CD14-positive monocyte (primary cell): ENCODE data around the gene SYNGR4. TPM values are rescaled to one million over a fixed set of nuclear protein-coding genes. Genes with fewer than 3 reads are reported as not detected.

Source experiments
- DNase-seq, 3 donors: peaks; one replicate each; pipeline ENCODE4 v3.0.0-alpha.2; 2011 to 2022
- H2AFZ ChIP-seq: 2 replicates; pipeline ENCODE4 v1.6.0; 2012; ENCODE audit warnings: mild to moderate bottlenecking, low read depth, low read length, inconsistent platforms; ENCODE audit not compliant: insufficient read depth, poor library complexity, severe bottlenecking
- H3K27ac ChIP-seq, 2 donors: 1 replicate in 1 of 2; 2 replicates in 1 of 2; pipeline ENCODE4 v1.5.1; 2012 to 2013; ENCODE audit warnings: low read length in 2 of 2, control low read depth in 1 of 2, inconsistent platforms in 1 of 2, low read depth in 1 of 2, mild to moderate bottlenecking in 1 of 2
- H3K27me3 ChIP-seq, 2 donors: one replicate each; pipeline versions ENCODE4 v1.6.0 to v1.6.1; 2011 to 2013; ENCODE audit warnings: low read length in 2 of 2; ENCODE audit not compliant: control insufficient read depth in 2 of 2, insufficient read depth in 2 of 2
- H3K36me3 ChIP-seq, 2 donors: replicated peaks in 1 of 2; 1 replicate in 1 of 2; 2 replicates in 1 of 2; pipeline versions ENCODE4 v1.5.1 to v1.6.1; 2012 to 2013; ENCODE audit warnings: low read length in 2 of 2, control low read depth in 1 of 2, inconsistent platforms in 1 of 2, mild to moderate bottlenecking in 1 of 2; ENCODE audit not compliant: insufficient read depth in 2 of 2, control insufficient read depth in 1 of 2
- H3K4me1 ChIP-seq, 2 donors: 1 replicate in 1 of 2; 2 replicates in 1 of 2; pipeline versions ENCODE4 v1.5.1 to v1.6.1; 2012 to 2013; ENCODE audit warnings: low read length in 2 of 2, control low read depth in 1 of 2, inconsistent platforms in 1 of 2, mild to moderate bottlenecking in 1 of 2, moderate library complexity in 1 of 2; ENCODE audit not compliant: insufficient read depth in 2 of 2, control insufficient read depth in 1 of 2
- H3K4me2 ChIP-seq: replicated peaks from 2 replicates; pipeline ENCODE3; 2012; ENCODE audit warnings: low read length, moderate library complexity, mild to moderate bottlenecking; ENCODE audit not compliant: poor library complexity, severe bottlenecking; ENCODE audit errors: extremely low read depth
- H3K4me3 ChIP-seq, 3 experiments: fragments of 200-600 bp in 1 of 3; sonication (generic) in 1 of 3; replicated peaks in 1 of 3; 1 replicate in 2 of 3; 2 replicates in 1 of 3; pipeline ENCODE4 v1.5.1; 2011 to 2013; ENCODE audit warnings: low read length in 3 of 3, mild to moderate bottlenecking in 3 of 3, control low read depth in 2 of 3, low read depth in 2 of 3, inconsistent platforms in 1 of 3, moderate library complexity in 1 of 3
- H3K79me2 ChIP-seq: 2 replicates; pipeline ENCODE4 v1.6.0; 2012; ENCODE audit warnings: mild to moderate bottlenecking, control low read depth, inconsistent platforms, low read length, moderate library complexity; ENCODE audit not compliant: insufficient read depth
- H3K9ac ChIP-seq: 2 replicates; pipeline ENCODE4 v1.6.0; 2017; ENCODE audit warnings: low read length, mild to moderate bottlenecking; ENCODE audit not compliant: insufficient read depth, poor library complexity, severe bottlenecking
- H3K9me3 ChIP-seq, 2 donors: replicated peaks in 1 of 2; 1 replicate in 1 of 2; 2 replicates in 1 of 2; pipeline versions ENCODE4 v1.5.1 to v1.6.1; 2012 to 2013; ENCODE audit warnings: low read length in 2 of 2, control low read depth in 1 of 2; ENCODE audit not compliant: control insufficient read depth in 1 of 2, insufficient read depth in 1 of 2
- H4K20me1 ChIP-seq: 2 replicates; pipeline ENCODE4 v1.6.0; 2012; ENCODE audit warnings: mild to moderate bottlenecking, low read length, control low read depth, moderate library complexity; ENCODE audit not compliant: insufficient read depth
- H3K27ac Mint-ChIP-seq, 7 donors: one replicate each; pipeline ENCODE4 v1.8.0; 2020; ENCODE audit warnings: mild to moderate bottlenecking in 7 of 7, mixed read lengths in 7 of 7, moderate library complexity in 6 of 7, inconsistent platforms in 2 of 7
- H3K27me3 Mint-ChIP-seq, 3 donors: one replicate each; pipeline ENCODE4 v1.8.0; 2021 to 2022; ENCODE audit warnings: low read depth in 3 of 3, mild to moderate bottlenecking in 3 of 3, mixed read lengths in 3 of 3, moderate library complexity in 3 of 3, inconsistent platforms in 1 of 3
- H3K36me3 Mint-ChIP-seq, 2 donors: one replicate each; pipeline ENCODE4 v1.8.0; 2020; ENCODE audit warnings: mixed read lengths in 2 of 2, inconsistent platforms in 1 of 2, mild to moderate bottlenecking in 1 of 2
- H3K4me1 Mint-ChIP-seq: one replicate; pipeline ENCODE4 v1.8.0; 2020; ENCODE audit warnings: mild to moderate bottlenecking, mixed read lengths
- H3K4me3 Mint-ChIP-seq, 2 donors: one replicate each; pipeline ENCODE4 v1.8.0; 2020; ENCODE audit warnings: mild to moderate bottlenecking in 2 of 2, mixed read lengths in 2 of 2, moderate library complexity in 1 of 2
- H3K9me3 Mint-ChIP-seq, 7 donors: one replicate each; pipeline ENCODE4 v1.8.0; 2020 to 2022; ENCODE audit warnings: mixed read lengths in 7 of 7, mild to moderate bottlenecking in 6 of 7, moderate library complexity in 6 of 7, inconsistent platforms in 2 of 7
- CTCF ChIP-seq: fragments of 200-600 bp; IDR thresholded peaks from one replicate; pipeline ENCODE4 v1.8.0; 2022; ENCODE audit warnings: antibody characterized with exemption, mild to moderate bottlenecking
- WGBS: methylation state at CpG from one replicate; pipeline ENCODE4 v1.1.5; 2013; ENCODE audit warnings: missing lambda C conversion rate; ENCODE audit not compliant: insufficient coverage; 5-methylcytosine and 5-hydroxymethylcytosine counted together
- intact Hi-C, 2 donors: fragments of 100-400 bp; cut with micrococcal nuclease; formaldehyde crosslinking; loops; one replicate each; pipeline versions ENCODE4 v1.15.0 to v1.15.1; 2023
- polyA plus RNA-seq, 3 donors: library from polyadenylated mRNA; depleted of rRNA in 1 of 3; unstranded in 2 of 3; stranded (reverse) in 1 of 3; fragments of 300-500 nt in 2 of 3; fragments of >200 nt in 1 of 3; fragmentation: Illumina TruSeq in 2 of 3; gene quantifications; 1 replicate in 2 of 3; 2 replicates in 1 of 3; pipeline ENCODE4 v1.2.3, GENCODE V29; 2012 to 2021

Gene SYNGR4
- polyA plus RNA-seq, 3 donors = not detected

- Histone ChIP-seq H3K9ac (no peak overlapping the region), H3K36me3 (no peaks in the 10 kb centered on the region), H3K79me2 (no peaks in the 10 kb centered on the region), H3K4me1 (no peaks in the 10 kb centered on the region), H3K27ac (no peak overlapping the region), H4K20me1 (no peaks in the 10 kb centered on the region), H3K4me2 (no peak overlapping the region), H2AFZ (no peak overlapping the region), H3K4me3 (no peak overlapping the region), H3K27me3 (no peaks in the 10 kb centered on the region), H3K9me3 (no peaks in the 10 kb centered on the region)
- WGBS = 100% methylated on average over 1 of the region's 5 CpGs
- no peak overlapping the region for H3K27ac Mint-ChIP-seq
- no peak for DNase-seq
- H3K27me3 Mint-ChIP-seq = peaks cover 0 to 3% (median 0%) of the 10 kb centered on the region in 3 donors
- TF ChIP-seq CTCF = no peak
- H3K4me1 Mint-ChIP-seq = no peaks in the 10 kb centered on the region
- H3K9me3 Mint-ChIP-seq = peaks cover 0 to 3% (median 0%) of the 10 kb centered on the region in 7 donors
- intact Hi-C loops = loop anchor here (5.0 kb wide), 2 partner anchors 36 to 41 kb away; no protein-coding TSS in a partner anchor
- H3K36me3 Mint-ChIP-seq = peaks cover 6 to 9% of the 10 kb centered on the region in 2 donors
- H3K4me3 Mint-ChIP-seq = no peak overlapping the region
Measured at GRCh38 chr19:48353677-48354076, 10.5 kb upstream of the SYNGR4 start.

- H3K27ac Mint-ChIP-seq = no peak overlapping the region
- Histone ChIP-seq H3K36me3 (no peaks in the 10 kb centered on the region), H3K27me3 (no peaks in the 10 kb centered on the region), H3K4me3 (no peak overlapping the region), H3K4me2 (no peak overlapping the region), H3K9ac (no peak overlapping the region), H3K79me2 (no peaks in the 10 kb centered on the region), H2AFZ (no peak overlapping the region), H3K9me3 (no peaks in the 10 kb centered on the region), H3K4me1 (no peaks in the 10 kb centered on the region), H4K20me1 (no peaks in the 10 kb centered on the region), H3K27ac (no peak overlapping the region)
- H3K36me3 Mint-ChIP-seq = peaks cover 11 to 17% of the 10 kb centered on the region in 2 donors
- TF ChIP-seq CTCF = no peak
- H3K27me3 Mint-ChIP-seq = peaks cover 0 to 3% (median 0%) of the 10 kb centered on the region in 3 donors
- intact Hi-C loops = loop anchor here (5.0 kb wide), 2 partner anchors 37 to 42 kb away; no protein-coding TSS in a partner anchor
- no peak for DNase-seq
- H3K4me1 Mint-ChIP-seq = no peaks in the 10 kb centered on the region
- H3K4me3 Mint-ChIP-seq = no peak overlapping the region
- WGBS = 92% methylated on average over 10 of the region's 15 CpGs
- peaks cover 0 to 3% (median 0%) of the 10 kb centered on the region in 7 donors for H3K9me3 Mint-ChIP-seq
Measured at GRCh38 chr19:48354332-48354992, 9.7 kb upstream of the SYNGR4 start.
